HG02610 (cell line): Measurements from ENCODE around the gene C1D.
"Not testable (repeated sequence)": the region's sequence is repeated elsewhere in the genome, so short reads cannot be mapped to it uniquely, and the experiment has no call there.

Experiments
- ATAC-seq: cut with Tn5 transposase; IDR thresholded peaks from one replicate; pipeline ENCODE4 v1.9.1; 2021; ENCODE audit warnings: mild to moderate bottlenecking, moderate library complexity; ENCODE audit not compliant: unreplicated experiment

Gene C1D

GRCh38 chr2:68009526-68009925 lies 53.3 kb downstream of the C1D start:
- no peak for ATAC-seq

- ATAC-seq = no peak
Observed at GRCh38 chr2:68000170-68000825, 62.5 kb downstream of the C1D start.

GRCh38 chr2:67999332-67999731 lies 63.5 kb downstream of the C1D start:
- ATAC-seq = no peak

GRCh38 chr2:67997903-67998302 lies 64.9 kb downstream of the C1D start:
- ATAC-seq = no peak

GRCh38 chr2:67997528-67997900 lies 65.3 kb downstream of the C1D start:
- no peak for ATAC-seq

DNA sequence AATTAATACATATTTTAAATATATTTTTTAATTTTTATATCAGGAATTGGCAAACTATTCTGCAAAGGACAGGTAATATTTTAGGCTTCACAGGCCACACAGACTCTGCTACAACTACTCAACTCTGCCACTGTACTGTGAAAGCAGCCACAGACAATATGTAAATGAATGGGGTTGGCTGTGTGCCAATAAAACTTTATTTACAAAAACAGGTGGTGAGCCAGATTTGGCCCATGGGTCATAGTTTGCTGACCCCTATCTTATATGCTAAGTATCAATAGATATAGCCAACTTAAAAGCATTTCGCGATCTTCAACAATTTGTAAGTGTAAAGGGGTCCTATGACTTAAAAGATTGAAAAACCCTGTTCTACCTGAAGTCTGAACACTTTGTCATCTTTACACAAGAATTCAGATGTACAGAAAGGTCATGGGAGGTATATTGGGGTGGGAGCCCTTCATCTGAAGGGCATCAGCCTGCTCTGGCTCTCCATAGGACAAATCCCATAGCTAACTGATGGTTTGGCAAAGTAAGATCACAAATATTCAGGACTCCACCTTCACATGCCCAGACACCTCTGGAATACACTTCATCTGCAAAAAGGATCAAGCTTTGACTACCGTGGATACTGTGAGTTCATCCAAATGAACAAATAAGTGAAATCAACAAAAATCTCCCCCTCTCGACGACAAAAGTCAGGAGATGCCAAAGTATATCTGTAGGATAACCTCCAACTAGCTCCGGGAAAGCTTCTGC lies 65.9 kb downstream of the C1D start:
- ATAC-seq = no peak

DNA sequence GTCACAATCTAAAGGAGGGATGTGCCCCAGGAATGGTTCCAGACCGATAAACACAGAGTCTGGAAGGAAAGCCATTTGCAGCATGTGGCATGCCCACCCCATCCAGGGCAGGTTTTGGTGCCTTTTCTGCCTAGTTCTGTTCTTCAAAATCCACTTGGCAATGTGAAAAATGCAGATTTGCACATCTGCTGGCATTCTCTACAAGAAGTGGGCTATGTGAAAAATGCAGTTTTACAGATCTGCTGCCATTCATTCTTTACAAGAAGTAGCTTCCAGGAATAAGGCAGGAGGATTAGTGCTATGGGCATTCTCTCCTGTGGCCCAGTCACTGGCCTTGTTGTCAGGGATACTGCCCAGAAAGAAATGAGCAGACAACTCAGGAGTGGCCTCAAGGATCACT lies 68.1 kb downstream of the C1D start:
- no peak for ATAC-seq

- not testable (repeated sequence) for ATAC-seq
Observed at GRCh38 chr2:67994069-67994468, 68.7 kb downstream of the C1D start.

- ATAC-seq = no peak
Observed at GRCh38 chr2:67993329-67993728, 69.5 kb downstream of the C1D start.

- no peak for ATAC-seq
Observed at GRCh38 chr2:67991456-67991855, 71.3 kb downstream of the C1D start.
